ENCODE results near the gene ITGB6. TPM values are rescaled to one million over a fixed set of nuclear protein-coding genes. Genes with fewer than 3 reads are reported as not detected.

ITGB6 gene, protein sequence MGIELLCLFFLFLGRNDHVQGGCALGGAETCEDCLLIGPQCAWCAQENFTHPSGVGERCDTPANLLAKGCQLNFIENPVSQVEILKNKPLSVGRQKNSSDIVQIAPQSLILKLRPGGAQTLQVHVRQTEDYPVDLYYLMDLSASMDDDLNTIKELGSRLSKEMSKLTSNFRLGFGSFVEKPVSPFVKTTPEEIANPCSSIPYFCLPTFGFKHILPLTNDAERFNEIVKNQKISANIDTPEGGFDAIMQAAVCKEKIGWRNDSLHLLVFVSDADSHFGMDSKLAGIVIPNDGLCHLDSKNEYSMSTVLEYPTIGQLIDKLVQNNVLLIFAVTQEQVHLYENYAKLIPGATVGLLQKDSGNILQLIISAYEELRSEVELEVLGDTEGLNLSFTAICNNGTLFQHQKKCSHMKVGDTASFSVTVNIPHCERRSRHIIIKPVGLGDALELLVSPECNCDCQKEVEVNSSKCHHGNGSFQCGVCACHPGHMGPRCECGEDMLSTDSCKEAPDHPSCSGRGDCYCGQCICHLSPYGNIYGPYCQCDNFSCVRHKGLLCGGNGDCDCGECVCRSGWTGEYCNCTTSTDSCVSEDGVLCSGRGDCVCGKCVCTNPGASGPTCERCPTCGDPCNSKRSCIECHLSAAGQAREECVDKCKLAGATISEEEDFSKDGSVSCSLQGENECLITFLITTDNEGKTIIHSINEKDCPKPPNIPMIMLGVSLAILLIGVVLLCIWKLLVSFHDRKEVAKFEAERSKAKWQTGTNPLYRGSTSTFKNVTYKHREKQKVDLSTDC
- total RNA-seq (2022) (3.8 and 6.9 TPM in 2 replicates), Bru-seq, nascent RNA (percentile 47 among the genes with signal in this experiment), BruChase-seq, experiment 1, labeled RNA remaining after a 6-hour chase (percentile 50 among the genes with signal in this experiment), BruChase-seq, experiment 2, labeled RNA remaining after a 2-hour chase (percentile 52 among the genes with signal in this experiment)
- long read RNA-seq, full-length matches to known transcripts = 9 of 49 reads
- long read RNA-seq, partial matches to known transcripts = 2 of 49 reads
- long read RNA-seq, other reads (novel, unspliced or antisense) = 38 of 49 reads

DNA sequence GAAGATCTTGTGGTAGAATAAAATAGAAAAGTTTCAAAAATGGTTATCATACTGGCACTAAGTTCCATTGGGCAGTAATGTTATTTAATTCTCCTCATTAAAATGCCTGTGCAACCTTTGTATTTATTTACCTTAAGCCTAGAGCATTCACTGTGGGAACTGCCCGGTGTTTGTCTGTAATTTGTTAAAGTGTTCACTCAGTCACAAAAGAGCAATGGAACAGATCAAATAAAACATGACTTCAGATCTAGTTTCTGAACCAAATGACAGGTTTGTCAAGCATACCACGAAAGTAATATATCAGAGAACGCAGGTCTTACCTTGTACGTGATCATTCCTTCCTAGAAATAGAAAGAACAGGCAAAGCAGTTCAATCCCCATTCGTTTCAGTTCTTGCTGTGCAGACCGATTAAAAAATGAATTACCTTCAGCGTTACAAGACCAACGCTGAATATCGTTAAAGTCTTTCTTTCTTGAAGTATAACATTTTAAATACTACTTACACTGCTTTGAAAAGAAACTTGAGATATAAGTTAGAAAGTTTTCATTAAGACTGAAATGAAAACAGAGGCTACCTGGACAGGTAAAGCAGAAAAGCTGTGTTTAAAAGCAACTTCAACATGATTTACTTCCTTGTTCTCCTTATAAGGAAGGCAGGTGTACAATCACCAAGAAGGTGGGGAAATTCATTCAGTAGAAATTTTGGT, at the start of gene ITGB6:
Gene ITGB6 (minus strand): TSS at position 590 of the 707 bp plus-strand sequence. CDS start 209 bp downstream, at position 381.
- intact Hi-C loops (cut with micrococcal nuclease) = no loop called here
- TF ChIP-seq, protein P1, sequence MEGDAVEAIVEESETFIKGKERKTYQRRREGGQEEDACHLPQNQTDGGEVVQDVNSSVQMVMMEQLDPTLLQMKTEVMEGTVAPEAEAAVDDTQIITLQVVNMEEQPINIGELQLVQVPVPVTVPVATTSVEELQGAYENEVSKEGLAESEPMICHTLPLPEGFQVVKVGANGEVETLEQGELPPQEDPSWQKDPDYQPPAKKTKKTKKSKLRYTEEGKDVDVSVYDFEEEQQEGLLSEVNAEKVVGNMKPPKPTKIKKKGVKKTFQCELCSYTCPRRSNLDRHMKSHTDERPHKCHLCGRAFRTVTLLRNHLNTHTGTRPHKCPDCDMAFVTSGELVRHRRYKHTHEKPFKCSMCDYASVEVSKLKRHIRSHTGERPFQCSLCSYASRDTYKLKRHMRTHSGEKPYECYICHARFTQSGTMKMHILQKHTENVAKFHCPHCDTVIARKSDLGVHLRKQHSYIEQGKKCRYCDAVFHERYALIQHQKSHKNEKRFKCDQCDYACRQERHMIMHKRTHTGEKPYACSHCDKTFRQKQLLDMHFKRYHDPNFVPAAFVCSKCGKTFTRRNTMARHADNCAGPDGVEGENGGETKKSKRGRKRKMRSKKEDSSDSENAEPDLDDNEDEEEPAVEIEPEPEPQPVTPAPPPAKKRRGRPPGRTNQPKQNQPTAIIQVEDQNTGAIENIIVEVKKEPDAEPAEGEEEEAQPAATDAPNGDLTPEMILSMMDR (IDR thresholded peaks at IDR 0.05; ENCODE audit: unreplicated experiment) = no peak
- Mint-ChIP-seq H3K27ac (ENCODE audit: low read depth, unreplicated experiment) (peak within 1 kb of the TSS; percentile 94), H3K36me3 (ENCODE audit: insufficient read depth, unreplicated experiment) (peaks cover 11% of the 10 kb centered on the region), H3K9me3 (ENCODE audit: unreplicated experiment) (peaks cover 10% of the 10 kb centered on the region), H3K4me1 (ENCODE audit: insufficient read depth, unreplicated experiment) (peaks cover 42% of the 10 kb centered on the region), H3K27me3 (ENCODE audit: insufficient read depth, unreplicated experiment) (no peaks in the 10 kb centered on the region), H3K4me3 (ENCODE audit: unreplicated experiment) (peak within 1 kb of the TSS; percentile 76)
- no peak for DNase-seq (ENCODE audit: unreplicated experiment)
- BruUV-seq (replicated peaks) = TSS peak; percentile 59
- ChIA-PET POLR2A (interaction anchor here (0.7 to 2.3 kb wide), 7 partner anchors 13 to 108 kb away, joined by 3 to 15 read pairs (median 4); no protein-coding TSS in a partner anchor), CTCF (interaction anchor here (0.9 to 1.2 kb wide), 2 partner anchors 10 to 90 kb away, joined by 4 read pairs; no protein-coding TSS in a partner anchor)

DNA sequence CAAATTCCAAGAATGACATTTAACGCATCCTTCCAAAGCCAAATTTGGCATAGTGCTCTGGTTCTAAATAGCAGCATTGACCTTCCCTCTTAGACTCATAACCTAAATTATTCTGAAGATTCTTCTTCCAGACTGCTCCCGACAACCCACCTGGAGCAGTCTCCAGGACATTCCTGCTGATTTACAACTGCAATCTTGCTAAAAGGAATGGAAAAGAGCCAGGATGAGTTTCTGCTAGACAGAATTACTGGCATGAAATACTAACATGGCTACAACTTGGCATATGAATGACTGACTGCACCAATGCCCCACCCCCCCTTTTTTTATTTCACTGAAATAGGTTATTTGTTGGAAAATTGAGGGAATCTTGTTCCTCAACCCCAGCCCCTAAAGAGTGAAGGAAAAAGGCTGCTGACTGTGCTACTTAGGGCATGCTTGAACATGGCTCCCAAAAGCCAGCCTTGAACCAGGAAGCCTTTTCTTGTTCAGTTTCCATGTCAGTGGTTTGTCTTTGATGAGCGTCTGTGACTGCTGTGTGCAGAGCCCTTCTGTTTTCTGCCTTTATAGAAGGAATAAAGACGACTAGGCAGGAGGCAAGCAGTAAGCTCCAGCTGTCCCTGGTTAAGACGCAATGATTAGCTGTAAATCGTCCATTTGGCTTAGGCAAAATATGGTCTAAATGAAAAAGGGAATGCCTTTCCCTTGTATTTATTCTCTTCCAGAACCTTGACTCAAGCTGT, 47.4 kb upstream of the ITGB6 start:
- peaks cover 38% of the 10 kb centered on the region for H3K4me1 Mint-ChIP-seq (ENCODE audit: insufficient read depth, unreplicated experiment)

DNA sequence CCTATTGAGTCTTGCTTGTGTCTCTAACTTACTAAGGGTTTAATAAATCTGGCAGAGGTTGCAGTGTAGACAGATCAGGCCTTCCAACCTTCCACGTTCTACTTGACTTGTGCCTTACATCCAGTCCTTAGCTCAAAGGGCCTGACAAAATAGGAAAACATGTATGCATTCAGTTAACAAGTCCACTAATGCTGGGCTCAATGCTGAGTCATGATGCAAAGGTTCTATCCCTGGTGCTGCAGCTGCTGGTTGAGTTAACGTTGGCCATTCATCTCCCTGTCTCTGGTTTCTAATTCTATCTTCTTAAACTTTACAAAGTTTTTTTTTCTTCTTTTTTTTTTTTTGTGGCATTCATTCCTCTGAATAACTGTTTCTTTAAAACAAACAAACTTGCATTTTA, 46.3 kb upstream of the ITGB6 start:
- CTCF ChIA-PET = interaction anchor here (0.5 kb wide), 1 partner anchor 237 kb away, joined by 4 read pairs; no protein-coding TSS in a partner anchor
- POLR2A ChIA-PET = no interaction called here
- Mint-ChIP-seq H3K27ac (ENCODE audit: low read depth, unreplicated experiment) (peak overlapping the region; percentile 61), H3K27me3 (ENCODE audit: insufficient read depth, unreplicated experiment) (no peaks in the 10 kb centered on the region), H3K9me3 (ENCODE audit: unreplicated experiment) (no peaks in the 10 kb centered on the region), H3K4me1 (ENCODE audit: insufficient read depth, unreplicated experiment) (peaks cover 40% of the 10 kb centered on the region), H3K4me3 (ENCODE audit: unreplicated experiment) (no peak overlapping the region), H3K36me3 (ENCODE audit: insufficient read depth, unreplicated experiment) (no peaks in the 10 kb centered on the region)
- no peak for DNase-seq (ENCODE audit: unreplicated experiment)
- TF ChIP-seq, protein P1 (IDR thresholded peaks at IDR 0.05; ENCODE audit: unreplicated experiment) = no peak
- intact Hi-C loops (cut with micrococcal nuclease) = no loop called here
- no TSS peak for BruUV-seq (replicated peaks)

More for the DNA sequence above, 47.4 kb upstream of the ITGB6 start:
- Mint-ChIP-seq H3K27me3 (ENCODE audit: insufficient read depth, unreplicated experiment) (no peaks in the 10 kb centered on the region), H3K36me3 (ENCODE audit: insufficient read depth, unreplicated experiment) (no peaks in the 10 kb centered on the region), H3K27ac (ENCODE audit: low read depth, unreplicated experiment) (peak overlapping the region; percentile 61), H3K9me3 (ENCODE audit: unreplicated experiment) (no peaks in the 10 kb centered on the region), H3K4me3 (ENCODE audit: unreplicated experiment) (no peak overlapping the region)
- ChIA-PET POLR2A (interaction anchor here (1.2 to 2.0 kb wide), 2 partner anchors 9 to 17 kb away, joined by 4 to 11 read pairs; no protein-coding TSS in a partner anchor), CTCF (interaction anchor here (1.1 kb wide), 1 partner anchor 10 kb away, joined by 4 read pairs; no protein-coding TSS in a partner anchor)
- no TSS peak for BruUV-seq (replicated peaks)
- intact Hi-C loops (cut with micrococcal nuclease) = no loop called here
- TF ChIP-seq, protein P1 (IDR thresholded peaks at IDR 0.05; ENCODE audit: unreplicated experiment) = no peak
- no peak for DNase-seq (ENCODE audit: unreplicated experiment)

All from MCF 10A (cell line).